ENCODE measurements around the gene PARD3B.

GRCh38 chr2:204681412-204681811, 136.1 kb downstream of the PARD3B start:
- TF ChIP-seq CTCF (IDR thresholded peaks at IDR 0.05) (no peak), POLR2A (IDR thresholded peaks at IDR 0.05) (no peak)
